ENCODE measurements around the gene PTMA. TPM values are rescaled to one million over a fixed set of nuclear protein-coding genes. Genes with fewer than 3 reads are reported as not detected.

The PTMA gene
- total RNA-seq, 1 experiment from 2014 or later, result 2,164 TPM

- CTCF ChIA-PET, result interaction anchor here (0.9 to 13.1 kb wide), 4 partner anchors 9 to 22 kb away, joined by 3 to 206 read pairs (median 17); partner anchors contain the start of gene PTMA
- H3K27ac Mint-ChIP-seq, result no peak overlapping the region
- DNase-seq (ENCODE audit: low spot score) (no peak), ATAC-seq (peak; percentile 25; the same call in 1 of the 2 replicates)
- peaks cover 15% of the 10 kb centered on the region for H3K4me1 Mint-ChIP-seq
- H3K9me3 Mint-ChIP-seq, result no peaks in the 10 kb centered on the region
- no peak overlapping the region for H3K4me3 Mint-ChIP-seq
- no peaks in the 10 kb centered on the region for H3K36me3 Mint-ChIP-seq
- TF ChIP-seq NFATC4 (CRISPR knock-in tag; IDR thresholded peaks at IDR 0.05) (no peak), ZNF532 (CRISPR knock-in tag; IDR thresholded peaks at IDR 0.05; ENCODE audit: borderline replicate concordance) (no peak), USF1 (CRISPR knock-in tag; IDR thresholded peaks at IDR 0.05) (no peak), MYBL2 (CRISPR knock-in tag; IDR thresholded peaks at IDR 0.05) (no peak), ZNF138 (CRISPR knock-in tag; conservative IDR thresholded peaks at IDR 0.05) (no peak), ZNF263 (CRISPR knock-in tag; IDR thresholded peaks at IDR 0.05; ENCODE audit: low read depth) (no peak), FOXP4 (CRISPR knock-in tag; IDR thresholded peaks at IDR 0.05) (no peak)
- POLR2A ChIA-PET, result interaction anchor here (0.8 to 0.9 kb wide), 2 partner anchors 15 to 20 kb away, joined by 4 to 5 read pairs; partner anchors contain the start of gene PTMA
- H3K27me3 Mint-ChIP-seq (ENCODE audit: low read depth), result no peaks in the 10 kb centered on the region
Observed at GRCh38 chr2:231692847-231693246, 15.5 kb upstream of the PTMA start.

GRCh38 chr2:231693956-231694355 lies 14.4 kb upstream of the PTMA start:
- Mint-ChIP-seq H3K9me3 (no peaks in the 10 kb centered on the region), H3K27ac (peak overlapping the region; percentile 59), H3K4me1 (peaks cover 13% of the 10 kb centered on the region), H3K4me3 (no peak overlapping the region), H3K27me3 (ENCODE audit: low read depth) (no peaks in the 10 kb centered on the region), H3K36me3 (no peaks in the 10 kb centered on the region)
- DNase-seq (ENCODE audit: low spot score), result no peak
- peak; percentile 11; the same call in 1 of the 2 replicates for ATAC-seq
- ChIA-PET POLR2A (interaction anchor here (0.9 to 1.5 kb wide), 2 partner anchors 14 to 15 kb away, joined by 4 read pairs; partner anchors contain the start of gene PTMA), CTCF (interaction anchor here (0.7 to 13.1 kb wide), 4 partner anchors 11 to 81 kb away, joined by 3 to 206 read pairs (median 16); no protein-coding TSS in a partner anchor)
- TF ChIP-seq MAX (CRISPR knock-in tag; IDR thresholded peaks at IDR 0.05) (no peak), ZBTB43 (CRISPR knock-in tag; IDR thresholded peaks at IDR 0.05) (no peak), CREB1 (CRISPR knock-in tag; IDR thresholded peaks at IDR 0.05) (no peak), E2F1 (CRISPR knock-in tag; IDR thresholded peaks at IDR 0.05) (no peak), USF2 (CRISPR knock-in tag; IDR thresholded peaks at IDR 0.05) (no peak), ZSCAN18 (CRISPR knock-in tag; IDR thresholded peaks at IDR 0.05) (no peak), IRF1 (CRISPR knock-in tag; IDR thresholded peaks at IDR 0.05) (no peak), E2F5 (CRISPR knock-in tag; IDR thresholded peaks at IDR 0.05) (no peak), CBFB (CRISPR knock-in tag; IDR thresholded peaks at IDR 0.05; ENCODE audit: low read depth) (no peak), IRF2 (CRISPR knock-in tag; IDR thresholded peaks at IDR 0.05; ENCODE audit: borderline replicate concordance, low read depth) (no peak), ERG (CRISPR knock-in tag; IDR thresholded peaks at IDR 0.05) (no peak)

Data from WTC11 (cell line).